IMR-90 (cell line): ENCODE measurements around the gene OSM. TPM values are rescaled to one million over a fixed set of nuclear protein-coding genes. Genes with fewer than 3 reads are reported as not detected.

Experiments used
- ATAC-seq: fragments of 200-7000 bp; cut with Tn5 transposase; 2 replicates; pipeline ENCODE4 v1.9.1; 2020; ENCODE audit warnings: low read depth, mild to moderate bottlenecking, moderate library complexity
- BruUV-seq: library from RNA; stranded (reverse); fragments of 400-500 nt; replicated peaks from 2 replicates; lab custom pipeline; 2021; lab: Mats Ljungman, UMichigan
- CTCF ChIA-PET: fragments of 300-600 bp; formaldehyde crosslinking; extraction: SDS; loops from one replicate; lab custom pipeline; 2021; ENCODE audit warnings: antibody characterized with exemption; lab: Yijun Ruan, JAX
- POLR2A ChIA-PET: fragments of 300-600 bp; sonication (Branson Sonifier 250); formaldehyde crosslinking; loops from one replicate; lab custom pipeline; 2022; ENCODE audit warnings: antibody characterized with exemption; ENCODE audit not compliant: unreplicated experiment; lab: Charles Lee
- DNase-seq: peaks from one replicate; pipeline ENCODE4 v3.0.0; 2013
- H2AFZ ChIP-seq: replicated peaks from 2 replicates; pipeline ENCODE3; 2013; ENCODE audit warnings: low read length, mild to moderate bottlenecking; ENCODE audit not compliant: poor library complexity
- H2AK5ac ChIP-seq: 2 replicates; pipeline ENCODE4 v1.6.1; 2013; ENCODE audit warnings: low read depth, low read length, inconsistent platforms
- H2AK9ac ChIP-seq: replicated peaks from 2 replicates; pipeline ENCODE3; 2013; ENCODE audit warnings: mild to moderate bottlenecking, low read depth, low read length, moderate library complexity; ENCODE audit not compliant: poor library complexity
- H2BK120ac ChIP-seq: 2 replicates; pipeline ENCODE4 v1.6.1; 2013; ENCODE audit warnings: low read depth, low read length, inconsistent platforms
- H2BK15ac ChIP-seq: 3 replicates; pipeline ENCODE4 v1.6.1; 2013; ENCODE audit warnings: low read depth, low read length, inconsistent platforms
- H2BK20ac ChIP-seq: 2 replicates; pipeline ENCODE4 v1.6.1; 2013; ENCODE audit warnings: low read depth, mild to moderate bottlenecking, inconsistent platforms, low read length, moderate library complexity
- H2BK5ac ChIP-seq: 2 replicates; pipeline ENCODE4 v1.6.1; 2013; ENCODE audit warnings: mild to moderate bottlenecking, low read depth, low read length, inconsistent platforms; ENCODE audit not compliant: poor library complexity, severe bottlenecking
- H3K14ac ChIP-seq: replicated peaks from 2 replicates; pipeline ENCODE4 v1.6.1; 2013; ENCODE audit warnings: low read depth, low read length, inconsistent platforms
- H3K18ac ChIP-seq: 2 replicates; pipeline ENCODE4 v1.6.1; 2013; ENCODE audit warnings: low read depth, low read length, control low read depth
- H3K23ac ChIP-seq: 2 replicates; pipeline ENCODE4 v1.6.1; 2013; ENCODE audit warnings: low read depth, low read length, inconsistent platforms
- H3K27ac ChIP-seq: 2 replicates; pipeline ENCODE4 v1.5.1; 2013; ENCODE audit warnings: mild to moderate bottlenecking, control low read depth, low read length; ENCODE audit not compliant: insufficient read depth
- H3K27me3 ChIP-seq: 2 replicates; pipeline ENCODE4 v1.6.1; 2013; ENCODE audit warnings: low read length; ENCODE audit not compliant: control insufficient read depth, insufficient read depth
- H3K36me3 ChIP-seq: 2 replicates; pipeline ENCODE4 v1.6.1; 2013; ENCODE audit warnings: low read length, mixed read lengths; ENCODE audit not compliant: control insufficient read depth, insufficient read depth
- H3K4ac ChIP-seq: 2 replicates; pipeline ENCODE4 v1.6.1; 2013; ENCODE audit warnings: low read depth, low read length, inconsistent platforms
- H3K4me1 ChIP-seq: 2 replicates; pipeline ENCODE4 v1.6.1; 2013; ENCODE audit warnings: low read length, mixed read lengths; ENCODE audit not compliant: control insufficient read depth, insufficient read depth
- H3K4me2 ChIP-seq: 2 replicates; pipeline ENCODE4 v1.6.1; 2013; ENCODE audit warnings: low read depth, mild to moderate bottlenecking, control low read depth, low read length, moderate library complexity
- H3K4me3 ChIP-seq: 2 replicates; pipeline ENCODE4 v1.5.1; 2013; ENCODE audit warnings: low read depth, mild to moderate bottlenecking, control low read depth, low read length, moderate library complexity; ENCODE audit not compliant: insufficient read depth
- H3K56ac ChIP-seq: 2 replicates; pipeline ENCODE4 v1.6.1; 2013; ENCODE audit warnings: low read length, inconsistent platforms; ENCODE audit not compliant: insufficient read depth; ENCODE audit errors: extremely low read depth
- H3K79me1 ChIP-seq, 2 experiments: 2 replicates each; pipeline ENCODE4 v1.6.1; 2013; ENCODE audit warnings: low read length in 2 of 2, inconsistent platforms in 1 of 2, low read depth in 1 of 2
- H3K9ac ChIP-seq: 2 replicates; pipeline ENCODE4 v1.6.1; 2013; ENCODE audit warnings: low read depth, low read length, control low read depth
- H3K9me1 ChIP-seq: 2 replicates; pipeline ENCODE4 v1.6.1; 2013; ENCODE audit warnings: low read length, inconsistent platforms; ENCODE audit not compliant: insufficient read depth
- H3K9me3 ChIP-seq: 2 replicates; pipeline ENCODE4 v1.6.1; 2013; ENCODE audit warnings: low read length; ENCODE audit not compliant: control insufficient read depth, insufficient read depth
- H4K20me1 ChIP-seq: 2 replicates; pipeline ENCODE4 v1.6.1; 2013; ENCODE audit warnings: low read length, inconsistent platforms; ENCODE audit not compliant: insufficient read depth
- H4K5ac ChIP-seq: 2 replicates; pipeline ENCODE4 v1.6.1; 2013; ENCODE audit warnings: mild to moderate bottlenecking, low read depth, low read length, control low read depth
- H4K8ac ChIP-seq, 2 experiments: 2 replicates each; pipeline ENCODE4 v1.6.1; 2013; ENCODE audit warnings: low read depth in 2 of 2, low read length in 2 of 2, control low read depth in 1 of 2, inconsistent platforms in 1 of 2
- H4K91ac ChIP-seq: 2 replicates; pipeline ENCODE4 v1.6.1; 2013; ENCODE audit warnings: low read depth, low read length, inconsistent platforms; ENCODE audit not compliant: insufficient read depth
- CEBPB ChIP-seq: IDR thresholded peaks from 2 replicates; pipeline ENCODE4 v1.6.1; 2012; ENCODE audit warnings: low read depth, low read length, improper control_type of control experiment
- CHD1 ChIP-seq: IDR thresholded peaks from 2 replicates; pipeline ENCODE4 v1.6.1; 2012; ENCODE audit warnings: low read depth, low read length, improper control_type of control experiment
- FOS ChIP-seq: fragments of 150-350 bp; IDR thresholded peaks from 2 replicates; pipeline ENCODE4 v1.6.1; 2016; ENCODE audit warnings: low read depth, low read length
- MAFK ChIP-seq: IDR thresholded peaks from 2 replicates; pipeline ENCODE4 v1.6.1; 2012; ENCODE audit warnings: low read depth, low read length, improper control_type of control experiment
- MAZ ChIP-seq: IDR thresholded peaks from 2 replicates; pipeline ENCODE4 v1.6.1; 2012; ENCODE audit warnings: low read depth, mild to moderate bottlenecking, low read length, improper control_type of control experiment, moderate library complexity, borderline replicate concordance
- MXI1 ChIP-seq: IDR thresholded peaks from 2 replicates; pipeline ENCODE4 v1.6.1; 2012; ENCODE audit warnings: low read depth, mild to moderate bottlenecking, low read length, moderate library complexity, borderline replicate concordance
- POLR2A ChIP-seq: IDR thresholded peaks from 2 replicates; pipeline ENCODE4 v1.6.1; 2012; ENCODE audit warnings: mild to moderate bottlenecking, low read depth, low read length
- RAD21 ChIP-seq: IDR thresholded peaks from 2 replicates; pipeline ENCODE4 v1.6.1; 2012; ENCODE audit warnings: low read length, improper control_type of control experiment
- RCOR1 ChIP-seq: IDR thresholded peaks from 2 replicates; pipeline ENCODE4 v1.6.1; 2012; ENCODE audit warnings: mild to moderate bottlenecking, low read length, improper control_type of control experiment; ENCODE audit not compliant: insufficient replicate concordance
- RFX5 ChIP-seq: IDR thresholded peaks from 2 replicates; pipeline ENCODE4 v1.8.0; 2012; ENCODE audit warnings: low read depth, mild to moderate bottlenecking, low read length, moderate library complexity
- WGBS, 2 experiments: methylation state at CpG; one replicate each; pipeline versions ENCODE4 v1.1.5 to v1.1.7; 2013; ENCODE audit warnings: missing lambda C conversion rate in 2 of 2; ENCODE audit not compliant: insufficient read length in 1 of 2; ENCODE audit errors: extremely low coverage in 2 of 2; 5-methylcytosine and 5-hydroxymethylcytosine counted together
- dilution Hi-C: fragments of 300-500 bp; cut with HindIII; formaldehyde crosslinking; loops from one replicate; pipeline ENCODE4 v1.14.3; 2018; ENCODE audit warnings: low sequenced_read_pairs; ENCODE audit not compliant: unreplicated experiment
- in situ Hi-C: fragments of 300-500 bp; cut with MboI; formaldehyde crosslinking; loops from 3 replicates; pipeline ENCODE4 v1.14.3; 2019; ENCODE audit warnings: low sequenced_read_pairs, inconsistent platforms, mixed read lengths
- intact Hi-C: fragments of 100-400 bp; cut with micrococcal nuclease; formaldehyde crosslinking; loops from 2 replicates; pipeline ENCODE4 v1.10.0; 2022
- polyA plus RNA-seq, 3 experiments: library from polyadenylated mRNA; depleted of rRNA; stranded (reverse); fragments of >200 nt; gene quantifications; 2 replicates each; pipeline ENCODE4 v1.2.3, GENCODE V29; 2012; ENCODE audit warnings: low replicate concordance in 1 of 3
- total RNA-seq: library from RNA; depleted of rRNA; stranded (reverse); fragments of >200 nt; gene quantifications from 2 replicates; pipeline ENCODE4 v1.2.3, GENCODE V29; 2012
- TF ChIP-seq, protein P1 (sequence below): fragments of 150-350 bp; IDR thresholded peaks from 2 replicates; pipeline ENCODE4 v1.6.1; 2016; ENCODE audit warnings: low read depth, mild to moderate bottlenecking, low read length, moderate library complexity, borderline replicate concordance
- TF ChIP-seq, protein P2 (sequence below): conservative IDR thresholded peaks from 2 replicates; pipeline ENCODE4 v1.5.1; 2012; ENCODE audit warnings: mild to moderate bottlenecking, low read depth, low read length, improper control_type of control experiment

The OSM gene
- total and polyA plus RNA-seq, 2 of the 4 experiments (the other 2 are of a cell fraction) = not detected

DNA sequence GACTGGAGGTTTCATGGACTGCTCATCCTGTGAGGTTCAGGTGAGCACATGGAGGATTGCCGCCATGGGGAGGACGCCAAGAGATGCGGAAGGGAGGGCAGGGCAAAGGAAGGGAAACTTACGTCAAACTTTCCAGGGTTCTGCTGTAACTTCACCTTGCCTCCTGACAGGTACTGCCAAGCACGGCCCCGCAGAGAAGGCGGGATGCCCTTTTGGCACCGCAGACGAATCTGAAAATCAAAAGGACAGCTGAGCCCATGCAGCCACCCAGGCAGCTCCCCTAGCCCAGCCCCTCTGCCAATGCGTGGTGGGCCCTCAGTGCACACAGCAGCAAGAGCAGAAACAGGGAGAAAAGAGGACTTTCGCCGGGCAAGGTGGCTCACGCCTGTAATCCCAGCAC is 32.7 kb upstream of the OSM start:
- no peak overlapping the region for H3K4me3 ChIP-seq
- no peak overlapping the region for H2AK5ac ChIP-seq
- no peak overlapping the region for H3K4me2 ChIP-seq
- H3K79me1 ChIP-seq = peaks cover 39 to 42% of the 10 kb centered on the region in 2 experiments
- peaks cover 9% of the 10 kb centered on the region for H3K9me1 ChIP-seq
- no peak overlapping the region for H4K5ac ChIP-seq
- no peak overlapping the region for H3K14ac ChIP-seq
- TF ChIP-seq CHD1 (no peak), RCOR1 (no peak), MXI1 (no peak), MAFK (no peak), MAZ (no peak), RFX5 (no peak), RAD21 (no peak), POLR2A (no peak), FOS (no peak), CEBPB (no peak)
- TF ChIP-seq, protein P1, sequence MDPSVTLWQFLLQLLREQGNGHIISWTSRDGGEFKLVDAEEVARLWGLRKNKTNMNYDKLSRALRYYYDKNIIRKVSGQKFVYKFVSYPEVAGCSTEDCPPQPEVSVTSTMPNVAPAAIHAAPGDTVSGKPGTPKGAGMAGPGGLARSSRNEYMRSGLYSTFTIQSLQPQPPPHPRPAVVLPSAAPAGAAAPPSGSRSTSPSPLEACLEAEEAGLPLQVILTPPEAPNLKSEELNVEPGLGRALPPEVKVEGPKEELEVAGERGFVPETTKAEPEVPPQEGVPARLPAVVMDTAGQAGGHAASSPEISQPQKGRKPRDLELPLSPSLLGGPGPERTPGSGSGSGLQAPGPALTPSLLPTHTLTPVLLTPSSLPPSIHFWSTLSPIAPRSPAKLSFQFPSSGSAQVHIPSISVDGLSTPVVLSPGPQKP = no peak
- TF ChIP-seq, protein P2, sequence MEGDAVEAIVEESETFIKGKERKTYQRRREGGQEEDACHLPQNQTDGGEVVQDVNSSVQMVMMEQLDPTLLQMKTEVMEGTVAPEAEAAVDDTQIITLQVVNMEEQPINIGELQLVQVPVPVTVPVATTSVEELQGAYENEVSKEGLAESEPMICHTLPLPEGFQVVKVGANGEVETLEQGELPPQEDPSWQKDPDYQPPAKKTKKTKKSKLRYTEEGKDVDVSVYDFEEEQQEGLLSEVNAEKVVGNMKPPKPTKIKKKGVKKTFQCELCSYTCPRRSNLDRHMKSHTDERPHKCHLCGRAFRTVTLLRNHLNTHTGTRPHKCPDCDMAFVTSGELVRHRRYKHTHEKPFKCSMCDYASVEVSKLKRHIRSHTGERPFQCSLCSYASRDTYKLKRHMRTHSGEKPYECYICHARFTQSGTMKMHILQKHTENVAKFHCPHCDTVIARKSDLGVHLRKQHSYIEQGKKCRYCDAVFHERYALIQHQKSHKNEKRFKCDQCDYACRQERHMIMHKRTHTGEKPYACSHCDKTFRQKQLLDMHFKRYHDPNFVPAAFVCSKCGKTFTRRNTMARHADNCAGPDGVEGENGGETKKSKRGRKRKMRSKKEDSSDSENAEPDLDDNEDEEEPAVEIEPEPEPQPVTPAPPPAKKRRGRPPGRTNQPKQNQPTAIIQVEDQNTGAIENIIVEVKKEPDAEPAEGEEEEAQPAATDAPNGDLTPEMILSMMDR = no peak
- H2BK15ac ChIP-seq = no peak overlapping the region
- H3K18ac ChIP-seq = no peak overlapping the region
- no peak overlapping the region for H2BK20ac ChIP-seq
- no peak overlapping the region for H2BK5ac ChIP-seq
- H3K56ac ChIP-seq = no peak overlapping the region
- dilution Hi-C loops (no loop called here), intact Hi-C loops (no loop called here), in situ Hi-C loops (no loop called here)
- peaks cover 78% of the 10 kb centered on the region for H3K36me3 ChIP-seq
- H4K91ac ChIP-seq = no peak overlapping the region
- ChIA-PET CTCF (no interaction called here), POLR2A (no interaction called here)
- no peak overlapping the region for H2AK9ac ChIP-seq
- DNase-seq = no peak
- no peak overlapping the region for H4K8ac ChIP-seq
- H4K20me1 ChIP-seq = peaks cover 29% of the 10 kb centered on the region
- no peak for ATAC-seq
- H3K4me1 ChIP-seq = peaks cover 6% of the 10 kb centered on the region; the same call in 1 of the 2 replicates
- no peak overlapping the region for H3K4ac ChIP-seq
- H3K9me3 ChIP-seq = no peaks in the 10 kb centered on the region
- WGBS, 2 experiments = 99% methylated on average over 11 of the region's 13 CpGs; no CpG with 5 or more reads in 1 of the 2 experiments
- no peaks in the 10 kb centered on the region for H3K27me3 ChIP-seq
- BruUV-seq = no TSS peak
- no peak overlapping the region for H3K23ac ChIP-seq
- H2BK120ac ChIP-seq = no peak overlapping the region
- H2AFZ ChIP-seq = no peak overlapping the region
- H3K9ac ChIP-seq = no peak overlapping the region
- H3K27ac ChIP-seq = no peak overlapping the region
